ENCODE data around the gene HECTD2. TPM values are rescaled to one million over a fixed set of nuclear protein-coding genes. Genes with fewer than 3 reads are reported as not detected.

Gene HECTD2
- total RNA-seq, 1 donor from 2014 or later = 23.2 TPM

DNA sequence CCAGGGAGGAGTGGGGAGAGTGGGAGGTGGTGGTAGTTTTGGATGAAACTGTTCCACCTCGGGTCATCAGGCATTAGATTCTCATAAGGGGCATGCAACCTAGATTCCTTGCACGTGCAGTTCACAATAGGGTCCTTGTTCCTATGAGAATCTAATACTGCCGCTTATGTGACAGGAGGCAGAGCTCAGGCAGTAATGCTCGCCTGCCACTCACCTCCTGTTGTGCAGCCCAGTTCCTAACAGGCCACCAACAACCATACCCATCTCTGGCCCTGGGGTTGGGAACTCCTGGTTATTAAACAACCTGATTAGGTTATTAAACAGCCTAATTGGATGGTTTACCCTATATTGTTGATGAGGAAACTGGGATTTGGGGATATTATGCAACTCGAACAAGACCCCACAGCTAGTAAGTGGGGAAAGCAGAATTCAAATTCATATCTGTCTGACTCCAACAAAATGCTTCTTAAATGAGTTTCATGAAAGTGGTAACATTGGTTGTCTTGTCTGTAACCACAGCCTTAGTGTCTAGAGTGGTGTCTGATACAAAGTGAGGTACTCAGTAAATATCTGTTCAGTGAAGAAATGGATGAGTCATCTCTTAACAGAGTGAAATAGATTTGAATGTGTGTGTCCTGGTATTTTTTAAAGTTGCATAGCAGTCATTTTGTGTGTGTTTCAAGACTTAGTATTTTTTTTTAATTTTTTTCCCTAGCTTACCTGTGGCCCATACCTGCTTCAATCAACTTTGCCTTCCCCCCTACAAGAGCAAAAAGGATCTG, 101.6 kb downstream of the HECTD2 start:
- TF ChIP-seq, protein P1, sequence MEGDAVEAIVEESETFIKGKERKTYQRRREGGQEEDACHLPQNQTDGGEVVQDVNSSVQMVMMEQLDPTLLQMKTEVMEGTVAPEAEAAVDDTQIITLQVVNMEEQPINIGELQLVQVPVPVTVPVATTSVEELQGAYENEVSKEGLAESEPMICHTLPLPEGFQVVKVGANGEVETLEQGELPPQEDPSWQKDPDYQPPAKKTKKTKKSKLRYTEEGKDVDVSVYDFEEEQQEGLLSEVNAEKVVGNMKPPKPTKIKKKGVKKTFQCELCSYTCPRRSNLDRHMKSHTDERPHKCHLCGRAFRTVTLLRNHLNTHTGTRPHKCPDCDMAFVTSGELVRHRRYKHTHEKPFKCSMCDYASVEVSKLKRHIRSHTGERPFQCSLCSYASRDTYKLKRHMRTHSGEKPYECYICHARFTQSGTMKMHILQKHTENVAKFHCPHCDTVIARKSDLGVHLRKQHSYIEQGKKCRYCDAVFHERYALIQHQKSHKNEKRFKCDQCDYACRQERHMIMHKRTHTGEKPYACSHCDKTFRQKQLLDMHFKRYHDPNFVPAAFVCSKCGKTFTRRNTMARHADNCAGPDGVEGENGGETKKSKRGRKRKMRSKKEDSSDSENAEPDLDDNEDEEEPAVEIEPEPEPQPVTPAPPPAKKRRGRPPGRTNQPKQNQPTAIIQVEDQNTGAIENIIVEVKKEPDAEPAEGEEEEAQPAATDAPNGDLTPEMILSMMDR (conservative IDR thresholded peaks at IDR 0.05) = no peak
- no peaks in the 10 kb centered on the region for H3K27me3 Mint-ChIP-seq (ENCODE audit: low read depth)
- DNase-seq (ENCODE audit: low read depth, low spot score) = no peak
- H3K27ac Mint-ChIP-seq (ENCODE audit: unreplicated experiment) = peak overlapping the region; percentile 53
- no peak overlapping the region for H3K4me3 Mint-ChIP-seq
- peaks cover 3% of the 10 kb centered on the region for H3K4me1 Mint-ChIP-seq
- H3K9me3 Mint-ChIP-seq = no peaks in the 10 kb centered on the region
- H3K36me3 Mint-ChIP-seq (ENCODE audit: low read depth) = peaks cover 10% of the 10 kb centered on the region

DNA sequence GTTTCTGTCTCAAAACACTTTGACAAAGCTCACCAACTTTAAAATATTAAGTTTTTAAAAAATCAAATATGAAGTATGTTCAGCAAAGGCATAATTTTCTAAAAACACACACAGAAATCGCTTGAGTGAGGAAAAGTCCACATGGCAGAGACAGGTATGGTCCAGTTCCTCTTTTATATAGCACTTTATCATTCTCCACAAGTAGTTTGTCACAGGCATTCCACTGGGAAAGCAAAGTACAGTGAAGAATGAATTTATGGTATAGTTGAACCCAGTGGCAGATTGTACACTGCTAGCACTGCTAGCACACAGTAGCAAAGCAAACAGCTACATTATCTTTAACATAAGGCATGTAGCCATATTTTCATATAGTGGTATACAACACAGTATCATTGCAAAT, 102.3 kb downstream of the HECTD2 start:
- peaks cover 12% of the 10 kb centered on the region for H3K36me3 Mint-ChIP-seq (ENCODE audit: low read depth)
- H3K9me3 Mint-ChIP-seq = peaks cover under 1% of the 10 kb centered on the region
- DNase-seq (ENCODE audit: low read depth, low spot score) = no peak
- no peaks in the 10 kb centered on the region for H3K27me3 Mint-ChIP-seq (ENCODE audit: low read depth)
- H3K4me3 Mint-ChIP-seq = no peak overlapping the region
- H3K4me1 Mint-ChIP-seq = peaks cover 3% of the 10 kb centered on the region
- no peak overlapping the region for H3K27ac Mint-ChIP-seq (ENCODE audit: unreplicated experiment)
- TF ChIP-seq, protein P1 (conservative IDR thresholded peaks at IDR 0.05) = no peak

DNA sequence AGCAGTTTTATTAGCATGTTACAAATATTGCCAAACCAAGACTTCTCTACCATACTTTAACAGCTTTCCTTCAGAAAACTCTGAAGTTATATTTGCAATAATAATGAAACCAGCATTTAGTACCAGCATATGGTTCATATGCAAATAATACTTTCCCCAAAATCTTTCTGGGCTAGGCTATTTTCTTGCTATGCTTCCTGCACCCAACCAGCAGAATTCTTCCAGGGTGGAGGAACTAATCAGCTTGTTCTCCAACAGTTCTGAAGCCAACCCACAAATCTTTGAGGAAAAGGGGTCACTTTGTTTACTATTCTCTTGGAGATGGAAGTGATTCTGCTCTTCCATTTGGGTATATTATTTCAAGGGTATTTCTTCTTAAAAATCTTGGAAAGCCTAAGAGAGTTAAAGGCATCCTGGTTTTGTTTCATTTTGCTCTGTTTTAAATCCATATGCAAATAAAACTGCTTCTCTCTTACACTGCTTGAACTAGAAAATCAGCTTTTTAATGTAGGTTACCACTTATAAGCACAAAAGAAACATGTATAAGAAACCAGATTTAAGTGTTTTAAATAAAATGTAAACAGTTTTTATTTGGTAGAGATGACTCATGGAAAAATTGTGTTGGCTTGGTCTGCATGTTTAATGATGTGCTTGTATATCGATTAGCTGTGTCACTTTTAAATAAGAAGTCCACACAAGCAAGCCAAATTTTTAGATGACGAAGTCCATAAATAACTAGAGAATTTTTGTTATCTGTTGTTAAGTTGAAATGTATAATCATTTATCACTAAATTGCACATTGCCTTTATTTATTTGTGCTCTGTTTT, 103.7 kb downstream of the HECTD2 start:
- peaks cover 3% of the 10 kb centered on the region for H3K4me1 Mint-ChIP-seq
- H3K9me3 Mint-ChIP-seq = peaks cover 7% of the 10 kb centered on the region

DNA sequence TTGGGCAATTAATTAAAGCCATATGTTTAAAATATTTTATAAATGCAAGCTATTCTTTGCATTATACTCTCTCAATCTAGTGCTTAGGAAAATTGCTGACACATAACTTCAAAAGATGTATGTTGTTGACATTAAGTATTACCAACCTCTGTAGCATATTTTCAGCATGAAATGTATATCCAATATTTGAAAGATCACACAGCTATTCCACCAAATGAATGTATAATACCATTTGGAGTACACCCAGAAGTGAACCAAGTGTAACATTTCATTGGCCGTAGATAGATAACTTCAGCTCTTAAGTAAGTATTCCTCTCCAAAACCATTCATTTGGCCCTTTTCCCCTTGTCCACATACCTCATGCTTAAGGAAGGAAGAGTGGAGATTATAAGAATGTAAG, 104.6 kb downstream of the HECTD2 start:
- Mint-ChIP-seq H3K27ac (ENCODE audit: unreplicated experiment) (no peak overlapping the region), H3K36me3 (ENCODE audit: low read depth) (peaks cover 24% of the 10 kb centered on the region)

More for the DNA sequence above, 103.7 kb downstream of the HECTD2 start:
- TF ChIP-seq, protein P1 (conservative IDR thresholded peaks at IDR 0.05) = no peak
- Mint-ChIP-seq H3K27ac (ENCODE audit: unreplicated experiment) (no peak overlapping the region), H3K27me3 (ENCODE audit: low read depth) (no peaks in the 10 kb centered on the region), H3K4me3 (no peak overlapping the region), H3K36me3 (ENCODE audit: low read depth) (peaks cover 18% of the 10 kb centered on the region)
- DNase-seq (ENCODE audit: low read depth, low spot score) = no peak

DNA sequence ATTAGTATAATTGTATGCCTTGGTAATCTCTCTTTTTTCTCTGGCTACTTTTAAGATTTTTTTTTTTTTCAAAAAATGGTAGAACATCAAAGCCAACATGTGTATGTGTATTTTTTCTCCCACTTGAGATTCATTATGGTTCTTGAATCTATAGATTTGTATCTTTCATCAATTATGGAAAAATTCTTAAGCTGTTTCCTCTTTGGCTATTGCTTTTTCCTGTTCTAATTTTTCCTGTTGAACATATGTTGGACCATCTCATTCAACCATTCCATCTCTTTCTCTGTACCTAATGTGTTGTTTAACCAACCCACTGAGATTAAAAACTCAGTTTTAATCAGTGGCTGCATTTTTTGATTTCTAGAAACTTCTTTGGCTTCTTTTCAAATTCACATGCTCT, 107.2 kb downstream of the HECTD2 start:
- Mint-ChIP-seq H3K36me3 (ENCODE audit: low read depth) (peaks cover 24% of the 10 kb centered on the region), H3K4me3 (no peak overlapping the region), H3K9me3 (peaks cover 12% of the 10 kb centered on the region), H3K27me3 (ENCODE audit: low read depth) (no peaks in the 10 kb centered on the region), H3K27ac (ENCODE audit: unreplicated experiment) (no peak overlapping the region), H3K4me1 (no peaks in the 10 kb centered on the region)
- DNase-seq (ENCODE audit: low read depth, low spot score) = no peak
- TF ChIP-seq, protein P1 (conservative IDR thresholded peaks at IDR 0.05) = no peak

More for the DNA sequence above, 104.6 kb downstream of the HECTD2 start:
- no peak overlapping the region for H3K4me3 Mint-ChIP-seq
- TF ChIP-seq, protein P1 (conservative IDR thresholded peaks at IDR 0.05) = no peak
- H3K9me3 Mint-ChIP-seq = peaks cover 9% of the 10 kb centered on the region
- no peaks in the 10 kb centered on the region for H3K27me3 Mint-ChIP-seq (ENCODE audit: low read depth)
- DNase-seq (ENCODE audit: low read depth, low spot score) = no peak
- H3K4me1 Mint-ChIP-seq = peaks cover 3% of the 10 kb centered on the region
